ENCODE results near the gene SUPT6H. TPM values are rescaled to one million over a fixed set of nuclear protein-coding genes. Genes with fewer than 3 reads are reported as not detected.

Gene SUPT6H
- total RNA-seq, 4 donors from 2014 or later = 50.8 to 167 (median 61.6) TPM

DNA sequence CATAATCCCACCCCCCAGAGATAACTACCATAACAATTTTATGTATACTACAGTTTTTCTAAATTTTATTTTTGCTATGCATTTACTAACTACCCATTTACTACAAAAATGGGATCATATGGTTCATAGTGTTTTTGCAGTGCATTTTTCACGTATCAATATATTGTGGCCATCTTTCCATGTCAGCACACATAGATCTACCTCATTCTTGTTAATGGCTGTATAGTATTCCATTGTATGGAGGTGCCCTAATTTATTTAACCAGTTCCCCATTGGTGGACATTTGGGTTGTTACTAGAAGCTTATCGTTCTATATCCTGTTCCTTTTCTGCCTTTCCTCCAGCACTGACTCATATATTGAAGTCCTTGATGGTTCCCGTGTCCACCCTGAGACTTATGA, 27.0 kb downstream of the SUPT6H start:
- Histone ChIP-seq H3K36me3 (peaks cover 0 to 88% (median 44%) of the 10 kb centered on the region in 4 donors), H3K9me3 (no peaks in the 10 kb centered on the region), H3K27me3 (no peaks in the 10 kb centered on the region), H3K4me1 (no peaks in the 10 kb centered on the region), H3K4me3 (no peak overlapping the region), H3K27ac (no peak overlapping the region)
- in situ Hi-C loops (cut with MboI; ENCODE audit: low pct_ligation_motif_present in 1 of 4, low pct_unique_long_range_greater_than_20kb in 1 of 4, low sequenced_read_pairs in 3 of 4) = no loop called here
- no peak for DNase-seq
- intact Hi-C loops (cut with DNase I; ENCODE audit: low total_unique reads) = no loop called here
- WGBS, 2 donors (ENCODE audit: low coverage in 1 of 2) = 98 to 100% methylated on average over 3 of the region's 3 CpGs
- TF ChIP-seq POLR2A (IDR thresholded peaks at IDR 0.05) = no peak
- TF ChIP-seq, protein P1, sequence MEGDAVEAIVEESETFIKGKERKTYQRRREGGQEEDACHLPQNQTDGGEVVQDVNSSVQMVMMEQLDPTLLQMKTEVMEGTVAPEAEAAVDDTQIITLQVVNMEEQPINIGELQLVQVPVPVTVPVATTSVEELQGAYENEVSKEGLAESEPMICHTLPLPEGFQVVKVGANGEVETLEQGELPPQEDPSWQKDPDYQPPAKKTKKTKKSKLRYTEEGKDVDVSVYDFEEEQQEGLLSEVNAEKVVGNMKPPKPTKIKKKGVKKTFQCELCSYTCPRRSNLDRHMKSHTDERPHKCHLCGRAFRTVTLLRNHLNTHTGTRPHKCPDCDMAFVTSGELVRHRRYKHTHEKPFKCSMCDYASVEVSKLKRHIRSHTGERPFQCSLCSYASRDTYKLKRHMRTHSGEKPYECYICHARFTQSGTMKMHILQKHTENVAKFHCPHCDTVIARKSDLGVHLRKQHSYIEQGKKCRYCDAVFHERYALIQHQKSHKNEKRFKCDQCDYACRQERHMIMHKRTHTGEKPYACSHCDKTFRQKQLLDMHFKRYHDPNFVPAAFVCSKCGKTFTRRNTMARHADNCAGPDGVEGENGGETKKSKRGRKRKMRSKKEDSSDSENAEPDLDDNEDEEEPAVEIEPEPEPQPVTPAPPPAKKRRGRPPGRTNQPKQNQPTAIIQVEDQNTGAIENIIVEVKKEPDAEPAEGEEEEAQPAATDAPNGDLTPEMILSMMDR (IDR thresholded peaks at IDR 0.05) = no peak
- TF ChIP-seq POLR2AphosphoS5 (IDR thresholded peaks at IDR 0.05) = no peak
- TF ChIP-seq EP300 (IDR thresholded peaks at IDR 0.05; ENCODE audit: low read depth) = no peak

DNA sequence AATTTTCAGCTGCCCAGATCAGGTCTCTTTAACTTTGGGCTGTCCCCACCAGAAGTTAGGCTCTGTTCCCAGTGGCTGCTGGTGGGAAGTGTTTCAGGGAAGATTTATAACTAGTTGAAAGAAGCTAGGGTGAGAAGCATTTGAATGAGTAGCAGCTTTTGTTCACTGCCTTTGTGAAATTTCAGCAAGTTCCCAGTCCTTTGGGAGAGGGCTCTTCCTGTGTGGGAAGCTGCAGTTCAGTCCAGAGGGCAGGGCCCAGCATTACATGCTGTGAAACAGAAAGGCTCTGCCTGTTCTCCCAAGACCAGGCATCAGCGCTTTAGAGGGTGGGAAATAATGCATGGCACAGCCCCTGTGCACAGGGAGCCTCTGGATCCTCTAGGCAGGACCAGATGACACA, 31.9 kb downstream of the SUPT6H start:
- Histone ChIP-seq H3K27ac (no peak overlapping the region), H3K27me3 (no peaks in the 10 kb centered on the region), H3K36me3 (peaks cover 0 to 71% (median 36%) of the 10 kb centered on the region in 4 donors), H3K9me3 (no peaks in the 10 kb centered on the region), H3K4me3 (no peak overlapping the region), H3K4me1 (peaks cover 8 to 18% (median 12%) of the 10 kb centered on the region in 4 donors)
- no peak for DNase-seq
- intact Hi-C loops (cut with DNase I; ENCODE audit: low total_unique reads) = no loop called here
- TF ChIP-seq, protein P1 (IDR thresholded peaks at IDR 0.05) = no peak
- no peak for TF ChIP-seq POLR2A (IDR thresholded peaks at IDR 0.05)
- no peak for TF ChIP-seq POLR2AphosphoS5 (IDR thresholded peaks at IDR 0.05)
- no peak for TF ChIP-seq EP300 (IDR thresholded peaks at IDR 0.05; ENCODE audit: low read depth)
- in situ Hi-C loops (cut with MboI; ENCODE audit: low pct_ligation_motif_present in 1 of 4, low pct_unique_long_range_greater_than_20kb in 1 of 4, low sequenced_read_pairs in 3 of 4) = no loop called here
- WGBS, 2 donors (ENCODE audit: low coverage in 1 of 2) = 93% methylated on average over 1 of the region's 1 CpG; no CpG with 5 or more reads in 1 of the 2 donors

DNA sequence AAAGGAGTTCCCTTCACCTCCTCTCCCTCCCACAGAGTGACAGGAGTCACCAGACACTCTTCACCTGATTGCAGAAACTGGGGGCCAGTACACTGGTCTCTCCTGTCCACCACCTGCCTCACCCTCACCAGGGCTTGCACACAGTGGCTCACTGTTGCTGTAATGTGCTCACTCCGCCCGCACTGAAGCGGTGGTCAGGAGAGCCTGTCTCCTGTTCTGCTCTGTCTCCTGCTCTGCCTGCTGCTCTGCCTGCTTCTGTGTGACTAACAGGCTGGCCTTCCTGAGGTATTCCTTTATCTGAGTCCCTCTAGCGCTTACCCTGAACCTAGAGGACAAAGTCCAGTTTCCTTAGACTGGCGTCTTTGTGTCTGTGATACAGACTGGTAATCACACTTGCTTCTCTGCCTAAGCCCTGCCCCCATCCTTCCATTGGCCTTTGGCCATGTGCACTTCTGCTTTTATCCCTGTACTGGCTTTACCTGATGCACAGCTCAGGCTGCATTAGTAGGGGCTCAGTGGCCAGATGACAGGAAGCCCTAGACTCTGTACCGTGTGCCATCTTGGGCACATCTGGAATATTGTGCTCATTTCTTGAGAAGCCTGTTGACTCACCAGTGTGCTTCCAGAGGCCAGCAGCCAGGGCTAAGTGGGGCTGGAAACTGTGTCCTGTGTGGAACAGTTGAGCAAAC, 36.4 kb downstream of the SUPT6H start:
- intact Hi-C loops (cut with DNase I; ENCODE audit: low total_unique reads) (no loop called here), in situ Hi-C loops (cut with MboI; ENCODE audit: low pct_ligation_motif_present in 1 of 4, low pct_unique_long_range_greater_than_20kb in 1 of 4, low sequenced_read_pairs in 3 of 4) (no loop called here)
- TF ChIP-seq POLR2A (IDR thresholded peaks at IDR 0.05) (peak; percentile 92), EP300 (IDR thresholded peaks at IDR 0.05; ENCODE audit: low read depth) (peak; percentile 16), POLR2AphosphoS5 (IDR thresholded peaks at IDR 0.05) (peak; percentile 77 to 93 (median 88))
- TF ChIP-seq, protein P1 (IDR thresholded peaks at IDR 0.05) = peak in 1 of 5 experiments; percentile 11
- H3K27me3 ChIP-seq = no peaks in the 10 kb centered on the region
- peaks cover 8 to 20% (median 13%) of the 10 kb centered on the region in 4 donors for H3K4me1 ChIP-seq
- peak; percentile 87 for DNase-seq
- H3K9me3 ChIP-seq = no peaks in the 10 kb centered on the region
- no peak overlapping the region for H3K4me3 ChIP-seq
- peak overlapping the region; percentile 71 to 80 (median 78) for H3K27ac ChIP-seq
- 54% methylated on average over 6 of the region's 6 CpGs; no CpG with 5 or more reads in 1 of the 2 donors for WGBS, 2 donors (ENCODE audit: low coverage in 1 of 2)
- peaks cover 0 to 84% (median 24%) of the 10 kb centered on the region in 4 donors for H3K36me3 ChIP-seq

DNA sequence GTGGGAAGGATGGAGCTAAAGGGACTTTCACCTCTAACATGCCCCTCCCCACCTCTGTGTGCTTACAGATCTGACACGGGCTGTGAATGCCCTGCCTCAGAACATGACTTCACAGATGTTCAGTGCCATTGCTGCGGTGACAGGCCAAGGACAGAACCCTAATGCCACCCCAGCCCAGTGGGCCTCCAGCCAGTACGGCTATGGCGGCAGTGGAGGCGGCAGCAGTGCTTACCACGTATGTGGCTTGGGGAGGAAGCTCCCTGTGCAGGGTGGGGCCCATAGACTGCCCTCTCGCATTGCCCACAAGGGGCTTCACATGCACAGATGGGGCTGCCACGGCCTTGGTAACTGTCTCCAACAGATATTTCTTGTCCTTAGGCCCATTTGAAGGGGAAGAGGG, 38.3 kb downstream of the SUPT6H start:
- Histone ChIP-seq H3K4me3 (no peak overlapping the region), H3K27me3 (no peaks in the 10 kb centered on the region), H3K36me3 (peaks cover 0 to 66% (median 18%) of the 10 kb centered on the region in 4 donors), H3K27ac (no peak overlapping the region), H3K9me3 (no peaks in the 10 kb centered on the region), H3K4me1 (peaks cover 8 to 20% (median 13%) of the 10 kb centered on the region in 4 donors)
- in situ Hi-C loops (cut with MboI; ENCODE audit: low pct_ligation_motif_present in 1 of 4, low pct_unique_long_range_greater_than_20kb in 1 of 4, low sequenced_read_pairs in 3 of 4) = no loop called here
- DNase-seq = no peak
- no peak for TF ChIP-seq POLR2AphosphoS5 (IDR thresholded peaks at IDR 0.05)
- TF ChIP-seq, protein P1 (IDR thresholded peaks at IDR 0.05) = no peak
- TF ChIP-seq POLR2A (IDR thresholded peaks at IDR 0.05) = no peak
- no peak for TF ChIP-seq EP300 (IDR thresholded peaks at IDR 0.05; ENCODE audit: low read depth)
- WGBS, 2 donors (ENCODE audit: low coverage in 1 of 2) = 84% methylated on average over 8 of the region's 8 CpGs; no CpG with 5 or more reads in 1 of the 2 donors
- intact Hi-C loops (cut with DNase I; ENCODE audit: low total_unique reads) = no loop called here

Measured in transverse colon (tissue), 4 donors.